Small intestine (tissue), 7 donors: ENCODE results near the gene SPNS2. TPM values are rescaled to one million over a fixed set of nuclear protein-coding genes. Genes with fewer than 3 reads are reported as not detected.
A peak's percentile ranks its signal among the peaks of the same experiment; 100 is the strongest.

Experiments
- DNase-seq, 2 donors: peaks; one replicate each; pipeline versions ENCODE4 v3.0.0 to v3.0.0-alpha.2; 2013
- FAIRE-seq: peaks from 2 replicates; lab custom pipeline; 2012; peaks lifted over from hg19 to GRCh38; lab: Jason Lieb, UNC
- H3K27ac ChIP-seq, 3 donors: one replicate each; pipeline ENCODE4 v1.5.1; 2013; ENCODE audit warnings: low read length in 2 of 3, mild to moderate bottlenecking in 2 of 3, control low read depth in 1 of 3, inconsistent platforms in 1 of 3, low read depth in 1 of 3, moderate library complexity in 1 of 3
- H3K27me3 ChIP-seq, 3 donors: one replicate each; pipeline ENCODE4 v1.6.1; 2013; ENCODE audit warnings: low read length in 3 of 3, inconsistent platforms in 1 of 3; ENCODE audit not compliant: control insufficient read depth in 3 of 3, insufficient read depth in 3 of 3
- H3K36me3 ChIP-seq, 3 donors: one replicate each; pipeline ENCODE4 v1.6.1; 2013; ENCODE audit warnings: low read length in 3 of 3, inconsistent platforms in 1 of 3, low read depth in 1 of 3, mild to moderate bottlenecking in 1 of 3, moderate library complexity in 1 of 3; ENCODE audit not compliant: control insufficient read depth in 3 of 3, insufficient read depth in 2 of 3
- H3K4me1 ChIP-seq, 3 donors: one replicate each; pipeline ENCODE4 v1.6.1; 2013; ENCODE audit warnings: low read length in 2 of 3, inconsistent platforms in 1 of 3, low read depth in 1 of 3, mild to moderate bottlenecking in 1 of 3, moderate library complexity in 1 of 3; ENCODE audit not compliant: control insufficient read depth in 3 of 3, insufficient read depth in 2 of 3
- H3K4me3 ChIP-seq, 3 donors: one replicate each; pipeline ENCODE4 v1.5.1; 2013; ENCODE audit warnings: low read length in 3 of 3, control low read depth in 1 of 3, inconsistent platforms in 1 of 3, low read depth in 1 of 3, mild to moderate bottlenecking in 1 of 3, moderate library complexity in 1 of 3
- H3K9me3 ChIP-seq, 2 donors: one replicate each; pipeline ENCODE4 v1.6.1; 2013; ENCODE audit warnings: low read depth in 1 of 2, low read length in 1 of 2; ENCODE audit not compliant: control insufficient read depth in 2 of 2, insufficient read depth in 1 of 2
- WGBS, 3 donors: extraction: QIAGEN DNeasy Blood & Tissue Kit; methylation state at CpG; one replicate each; pipeline ENCODE4 v1.1.7; 2013; 5-methylcytosine and 5-hydroxymethylcytosine counted together
- polyA plus RNA-seq, 4 donors: library from polyadenylated mRNA; stranded (reverse) in 3 of 4; unstranded in 1 of 4; fragments of 200-250 nt in 3 of 4; fragments of 120-200 nt in 1 of 4; gene quantifications; one replicate each; pipeline versions ENCODE4 v1.2.1 to v1.2.3, GENCODE V29; 2013
- donor health status: healthy with polysubstance abuse.
- donor health status: control.
- donor health status: control.
- donor health status: Bipolar disorder and iron deficiency.
- donor health status: healthy.

The SPNS2 gene
- polyA plus RNA-seq, 4 donors = 6.3 to 37.3 (median 22.3) TPM

GRCh38 chr17:4505187-4505586 lies 6.5 kb downstream of the SPNS2 start:
- FAIRE-seq = no peak
- 85 to 89% (median 88%) methylated on average over 5 of the region's 5 CpGs for WGBS, 3 donors
- H3K4me3 ChIP-seq = no peak overlapping the region

GRCh38 chr17:4506175-4506813 lies 7.6 kb downstream of the SPNS2 start:
- FAIRE-seq = no peak

More at GRCh38 chr17:4505187-4505586, 6.5 kb downstream of the SPNS2 start:
- no peak for DNase-seq
- Histone ChIP-seq H3K9me3 (no peaks in the 10 kb centered on the region), H3K27me3 (peaks cover 0 to 2% (median 2%) of the 10 kb centered on the region in 3 donors), H3K4me1 (peaks cover 2 to 25% (median 2%) of the 10 kb centered on the region in 3 donors), H3K36me3 (peaks cover 0 to 38% (median 0%) of the 10 kb centered on the region in 3 donors), H3K27ac (no peak overlapping the region)

GRCh38 chr17:4506892-4507291 lies 8.2 kb downstream of the SPNS2 start:
- Histone ChIP-seq H3K36me3 (peaks cover 0 to 44% (median 0%) of the 10 kb centered on the region in 3 donors), H3K4me3 (no peak overlapping the region), H3K9me3 (no peaks in the 10 kb centered on the region), H3K4me1 (peaks cover 0 to 16% (median 0%) of the 10 kb centered on the region in 3 donors), H3K27ac (no peak overlapping the region), H3K27me3 (no peaks in the 10 kb centered on the region)
- no peak for FAIRE-seq
- DNase-seq = no peak
- WGBS, 3 donors = 81 to 92% (median 88%) methylated on average over 8 of the region's 8 CpGs

More at GRCh38 chr17:4506175-4506813, 7.6 kb downstream of the SPNS2 start:
- H3K9me3 ChIP-seq = no peaks in the 10 kb centered on the region
- peaks cover 0 to 18% (median 0%) of the 10 kb centered on the region in 3 donors for H3K4me1 ChIP-seq
- H3K27me3 ChIP-seq = peaks cover 0 to 2% (median 0%) of the 10 kb centered on the region in 3 donors
- no peak overlapping the region for H3K27ac ChIP-seq
- DNase-seq = no peak
- WGBS, 3 donors = 52 to 57% (median 57%) methylated on average over 13 of the region's 13 CpGs
- H3K36me3 ChIP-seq = peaks cover 0 to 39% (median 0%) of the 10 kb centered on the region in 3 donors
- no peak overlapping the region for H3K4me3 ChIP-seq

- no peak for FAIRE-seq
- H3K36me3 ChIP-seq = peaks cover 0 to 42% (median 0%) of the 10 kb centered on the region in 3 donors
- peaks cover 0 to 19% (median 0%) of the 10 kb centered on the region in 3 donors for H3K4me1 ChIP-seq
- H3K27ac ChIP-seq = peak overlapping the region in 1 of 3 donors; percentile 36
- no peak for DNase-seq
- WGBS, 3 donors = 62 to 76% (median 68%) methylated on average over 8 of the region's 8 CpGs
- H3K9me3 ChIP-seq = no peaks in the 10 kb centered on the region
- H3K4me3 ChIP-seq = no peak overlapping the region
- H3K27me3 ChIP-seq = no peaks in the 10 kb centered on the region
Measured at GRCh38 chr17:4507361-4508111, 8.9 kb downstream of the SPNS2 start.

- H3K27ac ChIP-seq = peak overlapping the region in 1 of 3 donors; percentile 36
- H3K9me3 ChIP-seq = no peaks in the 10 kb centered on the region
- FAIRE-seq (no peak), DNase-seq (no peak)
- 87 to 88% (median 88%) methylated on average over 3 of the region's 3 CpGs for WGBS, 3 donors
- H3K36me3 ChIP-seq = peaks cover 0 to 37% (median 0%) of the 10 kb centered on the region in 3 donors
- peaks cover 0 to 20% (median 0%) of the 10 kb centered on the region in 3 donors for H3K4me1 ChIP-seq
- H3K27me3 ChIP-seq = no peaks in the 10 kb centered on the region
- no peak overlapping the region for H3K4me3 ChIP-seq
Measured at GRCh38 chr17:4508207-4508606, 9.5 kb downstream of the SPNS2 start.

- Histone ChIP-seq H3K27ac (peak overlapping the region in 1 of 3 donors; percentile 36), H3K4me3 (no peak overlapping the region), H3K27me3 (no peaks in the 10 kb centered on the region), H3K36me3 (peaks cover 0 to 37% (median 0%) of the 10 kb centered on the region in 3 donors), H3K9me3 (no peaks in the 10 kb centered on the region), H3K4me1 (peaks cover 0 to 24% (median 0%) of the 10 kb centered on the region in 3 donors)
- DNase-seq (no peak), FAIRE-seq (no peak)
- WGBS, 3 donors = 52 to 63% (median 57%) methylated on average over 8 of the region's 8 CpGs
Measured at GRCh38 chr17:4509401-4509800, 10.7 kb downstream of the SPNS2 start.

GRCh38 chr17:4509923-4510617 lies 11.4 kb downstream of the SPNS2 start:
- peaks cover 0 to 36% (median 0%) of the 10 kb centered on the region in 3 donors for H3K36me3 ChIP-seq
- DNase-seq (no peak), FAIRE-seq (no peak)
- WGBS, 3 donors = 67 to 85% (median 83%) methylated on average over 21 of the region's 21 CpGs
- peaks cover 0 to 24% (median 0%) of the 10 kb centered on the region in 3 donors for H3K4me1 ChIP-seq
- no peak overlapping the region for H3K4me3 ChIP-seq
- H3K27ac ChIP-seq = peak overlapping the region in 1 of 3 donors; percentile 36
- H3K9me3 ChIP-seq = no peaks in the 10 kb centered on the region
- no peaks in the 10 kb centered on the region for H3K27me3 ChIP-seq

- Histone ChIP-seq H3K27ac (peak overlapping the region in 1 of 3 donors; percentile 36), H3K4me3 (no peak overlapping the region), H3K9me3 (no peaks in the 10 kb centered on the region), H3K36me3 (peaks cover 0 to 36% (median 0%) of the 10 kb centered on the region in 3 donors), H3K4me1 (peaks cover 0 to 24% (median 0%) of the 10 kb centered on the region in 3 donors), H3K27me3 (no peaks in the 10 kb centered on the region)
- 73 to 84% (median 81%) methylated on average over 11 of the region's 11 CpGs for WGBS, 3 donors
- FAIRE-seq (no peak), DNase-seq (no peak)
Measured at GRCh38 chr17:4510618-4510941, 11.9 kb downstream of the SPNS2 start.
